Measurements from ENCODE around the gene EPHA8. TPM values are rescaled to one million over a fixed set of nuclear protein-coding genes. Genes with fewer than 3 reads are reported as not detected.

The EPHA8 gene
- total and polyA plus RNA-seq, 9 of the 15 experiments (the other 6 are each of a cell fraction or from before 2014, with no cell fraction given) = not detected

DNA sequence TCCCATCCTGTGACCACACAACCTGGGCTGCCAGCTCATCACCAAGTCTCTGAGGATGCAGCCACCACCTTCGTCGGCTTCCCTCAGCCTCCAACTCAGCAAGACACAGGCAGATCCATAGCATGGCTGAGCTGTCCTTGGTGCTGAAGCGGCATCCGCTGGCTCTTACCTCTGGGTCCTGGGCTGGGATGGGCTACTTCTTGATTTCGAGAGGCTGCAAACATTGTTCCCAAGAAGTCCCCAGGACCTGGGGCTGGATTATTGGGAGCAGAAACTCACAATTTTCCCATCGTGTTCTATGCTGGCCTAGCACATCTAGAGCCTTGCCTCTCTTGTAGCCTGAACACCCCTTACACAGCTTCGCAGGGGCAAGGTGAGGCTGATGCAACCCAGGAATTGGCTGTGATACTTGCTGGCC is 48.2 kb downstream of the EPHA8 start (continued):
- TF ChIP-seq RAD51 (IDR thresholded peaks at IDR 0.05; ENCODE audit: borderline replicate concordance, low read depth) (no peak), DMBX1 (CRISPR knock-in tag; IDR thresholded peaks at IDR 0.05; ENCODE audit: borderline replicate concordance) (peak; percentile 93), ZNF277 (CRISPR knock-in tag; IDR thresholded peaks at IDR 0.05; ENCODE audit: borderline replicate concordance) (no peak), ZKSCAN3 (CRISPR knock-in tag; IDR thresholded peaks at IDR 0.05) (no peak), CBX1 (IDR thresholded peaks at IDR 0.05; ENCODE audit: low read depth) (no peak), SP2 (IDR thresholded peaks at IDR 0.05; ENCODE audit: extremely low read depth, low read depth, low read length, poor library complexity, severe bottlenecking) (no peak), ZNF551 (CRISPR knock-in tag; IDR thresholded peaks at IDR 0.05) (no peak)
- TF ChIP-seq, protein P1, sequence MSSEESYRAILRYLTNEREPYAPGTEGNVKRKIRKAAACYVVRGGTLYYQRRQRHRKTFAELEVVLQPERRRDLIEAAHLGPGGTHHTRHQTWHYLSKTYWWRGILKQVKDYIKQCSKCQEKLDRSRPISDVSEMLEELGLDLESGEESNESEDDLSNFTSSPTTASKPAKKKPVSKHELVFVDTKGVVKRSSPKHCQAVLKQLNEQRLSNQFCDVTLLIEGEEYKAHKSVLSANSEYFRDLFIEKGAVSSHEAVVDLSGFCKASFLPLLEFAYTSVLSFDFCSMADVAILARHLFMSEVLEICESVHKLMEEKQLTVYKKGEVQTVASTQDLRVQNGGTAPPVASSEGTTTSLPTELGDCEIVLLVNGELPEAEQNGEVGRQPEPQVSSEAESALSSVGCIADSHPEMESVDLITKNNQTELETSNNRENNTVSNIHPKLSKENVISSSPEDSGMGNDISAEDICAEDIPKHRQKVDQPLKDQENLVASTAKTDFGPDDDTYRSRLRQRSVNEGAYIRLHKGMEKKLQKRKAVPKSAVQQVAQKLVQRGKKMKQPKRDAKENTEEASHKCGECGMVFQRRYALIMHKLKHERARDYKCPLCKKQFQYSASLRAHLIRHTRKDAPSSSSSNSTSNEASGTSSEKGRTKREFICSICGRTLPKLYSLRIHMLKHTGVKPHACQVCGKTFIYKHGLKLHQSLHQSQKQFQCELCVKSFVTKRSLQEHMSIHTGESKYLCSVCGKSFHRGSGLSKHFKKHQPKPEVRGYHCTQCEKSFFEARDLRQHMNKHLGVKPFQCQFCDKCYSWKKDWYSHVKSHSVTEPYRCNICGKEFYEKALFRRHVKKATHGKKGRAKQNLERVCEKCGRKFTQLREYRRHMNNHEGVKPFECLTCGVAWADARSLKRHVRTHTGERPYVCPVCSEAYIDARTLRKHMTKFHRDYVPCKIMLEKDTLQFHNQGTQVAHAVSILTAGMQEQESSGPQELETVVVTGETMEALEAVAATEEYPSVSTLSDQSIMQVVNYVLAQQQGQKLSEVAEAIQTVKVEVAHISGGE (CRISPR knock-in tag; IDR thresholded peaks at IDR 0.05) = 0 out of 6 replicates have a peak, but pooled peaks of 1 of the 3 experiments have one; percentile 52
- TF ChIP-seq, protein P2, sequence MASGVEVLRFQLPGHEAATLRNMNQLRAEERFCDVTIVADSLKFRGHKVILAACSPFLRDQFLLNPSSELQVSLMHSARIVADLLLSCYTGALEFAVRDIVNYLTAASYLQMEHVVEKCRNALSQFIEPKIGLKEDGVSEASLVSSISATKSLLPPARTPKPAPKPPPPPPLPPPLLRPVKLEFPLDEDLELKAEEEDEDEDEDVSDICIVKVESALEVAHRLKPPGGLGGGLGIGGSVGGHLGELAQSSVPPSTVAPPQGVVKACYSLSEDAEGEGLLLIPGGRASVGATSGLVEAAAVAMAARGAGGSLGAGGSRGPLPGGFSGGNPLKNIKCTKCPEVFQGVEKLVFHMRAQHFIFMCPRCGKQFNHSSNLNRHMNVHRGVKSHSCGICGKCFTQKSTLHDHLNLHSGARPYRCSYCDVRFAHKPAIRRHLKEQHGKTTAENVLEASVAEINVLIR (CRISPR knock-in tag; IDR thresholded peaks at IDR 0.05) = no peak

All from K562 (cell line).